Activated T-cell treated with anti-CD3 and anti-CD28 coated beads, Interleukin-2, amount 50 U/mL, for 24 hours (primary cell): Measurements from ENCODE around the gene SIGLEC15.
A peak's percentile ranks its signal among the peaks of the same experiment; 100 is the strongest.
"Not testable (repeated sequence)": the region's sequence is repeated elsewhere in the genome, so short reads cannot be mapped to it uniquely, and the experiment has no call there.

ENCODE experiments used
- DNase-seq: peaks from one replicate; pipeline ENCODE4 v3.0.0-alpha.2; 2020
- H3K27ac Mint-ChIP-seq: 2 replicates; pipeline ENCODE4 v1.8.0; 2020; ENCODE audit warnings: mild to moderate bottlenecking, mixed read lengths
- H3K27me3 Mint-ChIP-seq: 2 replicates; pipeline ENCODE4 v1.8.0; 2020; ENCODE audit warnings: mixed read lengths
- H3K36me3 Mint-ChIP-seq: 2 replicates; pipeline ENCODE4 v1.8.0; 2020; ENCODE audit warnings: low read depth, mixed read lengths
- H3K4me1 Mint-ChIP-seq: 2 replicates; pipeline ENCODE4 v1.8.0; 2020; ENCODE audit warnings: low read depth, mixed read lengths
- H3K4me3 Mint-ChIP-seq: 2 replicates; pipeline ENCODE4 v1.8.0; 2020; ENCODE audit warnings: mild to moderate bottlenecking, moderate library complexity, mixed read lengths
- H3K9me3 Mint-ChIP-seq: 2 replicates; pipeline ENCODE4 v1.8.0; 2020; ENCODE audit warnings: mixed read lengths

Gene SIGLEC15

GRCh38 chr18:45847119-45847518, 21.6 kb downstream of the SIGLEC15 start:
- DNase-seq: no peak
- Mint-ChIP-seq H3K4me1 (peaks cover 11% of the 10 kb centered on the region), H3K27ac (peak overlapping the region; percentile 61), H3K27me3 (no peaks in the 10 kb centered on the region), H3K36me3 (peaks cover 28% of the 10 kb centered on the region), H3K9me3 (no peaks in the 10 kb centered on the region), H3K4me3 (no peak overlapping the region)

GRCh38 chr18:45848643-45849042, 23.2 kb downstream of the SIGLEC15 start:
- H3K27ac Mint-ChIP-seq: peak overlapping the region; percentile 12
- peaks cover 11% of the 10 kb centered on the region for H3K4me1 Mint-ChIP-seq
- H3K4me3 Mint-ChIP-seq, DNase-seq, H3K27me3 Mint-ChIP-seq, H3K9me3 Mint-ChIP-seq: not testable (repeated sequence)
- H3K36me3 Mint-ChIP-seq: peaks cover 43% of the 10 kb centered on the region

DNA sequence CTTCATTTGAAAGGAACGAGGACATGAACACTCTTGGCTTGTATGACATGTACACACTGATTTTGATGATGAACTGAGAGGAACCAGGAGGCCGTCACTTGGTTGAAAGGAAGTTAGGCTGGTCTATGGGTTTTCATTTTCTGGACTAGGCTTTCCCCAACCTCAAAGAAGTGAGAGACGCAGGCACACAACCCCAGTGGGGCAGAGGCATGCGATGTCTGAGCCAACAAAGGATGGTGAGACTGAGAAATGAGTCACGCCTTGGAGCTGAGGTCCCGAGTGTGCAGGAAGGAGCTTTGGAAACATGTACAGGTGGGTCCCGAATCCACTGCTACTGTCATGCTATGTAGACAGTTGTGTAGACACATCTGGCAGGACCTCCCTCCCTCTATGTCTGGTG, 24.1 kb downstream of the SIGLEC15 start:
- DNase-seq: no peak
- H3K4me1 Mint-ChIP-seq: peaks cover 11% of the 10 kb centered on the region
- H3K27me3 Mint-ChIP-seq: no peaks in the 10 kb centered on the region
- H3K9me3 Mint-ChIP-seq: no peaks in the 10 kb centered on the region
- H3K4me3 Mint-ChIP-seq: no peak overlapping the region
- peak overlapping the region; percentile 56 for H3K27ac Mint-ChIP-seq
- peaks cover 50% of the 10 kb centered on the region for H3K36me3 Mint-ChIP-seq

DNA sequence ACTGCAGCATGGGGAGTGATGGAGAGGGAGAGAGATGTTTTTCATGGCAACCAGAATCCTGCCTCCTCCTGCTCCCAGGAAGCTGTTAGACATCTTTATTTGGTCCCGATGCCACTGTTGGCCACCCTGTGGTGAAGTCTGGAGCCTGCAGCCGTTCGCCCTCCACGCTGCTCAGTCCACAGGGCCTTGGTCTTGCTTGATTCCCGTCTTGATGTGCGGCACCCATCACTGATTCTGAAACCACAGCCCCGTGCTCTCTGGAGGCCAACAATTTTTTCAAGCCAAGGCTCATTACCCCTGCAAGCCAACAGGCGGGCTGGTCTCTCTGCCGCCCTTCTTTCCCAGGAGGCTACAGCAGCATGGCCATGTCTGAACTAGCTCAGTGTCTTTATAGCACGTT, 24.5 kb downstream of the SIGLEC15 start:
- no peaks in the 10 kb centered on the region for H3K27me3 Mint-ChIP-seq
- no peaks in the 10 kb centered on the region for H3K9me3 Mint-ChIP-seq
- H3K27ac Mint-ChIP-seq: no peak overlapping the region
- DNase-seq: no peak
- peaks cover 53% of the 10 kb centered on the region for H3K36me3 Mint-ChIP-seq
- no peak overlapping the region for H3K4me3 Mint-ChIP-seq
- peaks cover 7% of the 10 kb centered on the region for H3K4me1 Mint-ChIP-seq

DNA sequence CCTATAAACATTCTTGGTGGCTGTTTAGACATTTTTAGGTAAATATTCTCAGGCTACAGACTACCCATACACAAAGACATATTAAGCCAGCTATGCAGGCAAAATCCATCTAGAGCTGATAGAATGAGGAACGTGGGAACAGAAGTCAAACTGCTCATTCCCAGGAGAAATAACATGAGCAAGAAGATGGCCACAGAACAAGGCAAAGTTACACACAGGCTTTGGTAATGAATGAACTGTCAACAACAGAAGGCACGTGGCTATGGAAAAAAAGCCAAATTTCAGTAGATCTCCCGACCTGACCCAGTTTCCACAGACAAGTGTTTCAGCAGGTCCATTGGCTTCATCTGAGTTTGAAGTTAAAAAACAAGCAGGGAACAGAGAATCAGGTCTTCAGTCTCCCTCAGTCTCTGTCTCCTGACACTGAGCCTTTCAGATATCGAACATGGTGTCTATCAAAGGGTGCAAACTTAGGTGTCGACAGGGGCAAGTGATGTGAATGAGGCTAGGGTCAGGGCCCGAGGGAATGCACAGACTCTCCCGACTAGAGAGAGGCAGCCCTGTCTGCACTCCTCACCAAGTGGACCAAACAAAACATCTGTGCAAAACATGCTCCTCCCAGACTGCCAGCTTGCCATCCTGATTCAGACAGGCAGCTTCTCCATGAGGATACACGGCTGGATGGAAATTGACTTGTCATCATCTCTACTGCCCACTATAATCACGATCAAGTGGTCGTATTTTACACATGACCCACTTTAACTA, 25.9 kb downstream of the SIGLEC15 start:
- Mint-ChIP-seq H3K36me3 (peaks cover 67% of the 10 kb centered on the region), H3K27ac (no peak overlapping the region), H3K4me3 (no peak overlapping the region), H3K27me3 (no peaks in the 10 kb centered on the region), H3K9me3 (no peaks in the 10 kb centered on the region), H3K4me1 (peaks cover 7% of the 10 kb centered on the region)
- DNase-seq: no peak

- no peak overlapping the region for H3K27ac Mint-ChIP-seq
- no peaks in the 10 kb centered on the region for H3K4me1 Mint-ChIP-seq
- H3K4me3 Mint-ChIP-seq: no peak overlapping the region
- no peaks in the 10 kb centered on the region for H3K27me3 Mint-ChIP-seq
- H3K9me3 Mint-ChIP-seq: no peaks in the 10 kb centered on the region
- no peak for DNase-seq
- peaks cover 77% of the 10 kb centered on the region for H3K36me3 Mint-ChIP-seq
Measured at GRCh38 chr18:45852631-45853030, 27.2 kb downstream of the SIGLEC15 start.

DNA sequence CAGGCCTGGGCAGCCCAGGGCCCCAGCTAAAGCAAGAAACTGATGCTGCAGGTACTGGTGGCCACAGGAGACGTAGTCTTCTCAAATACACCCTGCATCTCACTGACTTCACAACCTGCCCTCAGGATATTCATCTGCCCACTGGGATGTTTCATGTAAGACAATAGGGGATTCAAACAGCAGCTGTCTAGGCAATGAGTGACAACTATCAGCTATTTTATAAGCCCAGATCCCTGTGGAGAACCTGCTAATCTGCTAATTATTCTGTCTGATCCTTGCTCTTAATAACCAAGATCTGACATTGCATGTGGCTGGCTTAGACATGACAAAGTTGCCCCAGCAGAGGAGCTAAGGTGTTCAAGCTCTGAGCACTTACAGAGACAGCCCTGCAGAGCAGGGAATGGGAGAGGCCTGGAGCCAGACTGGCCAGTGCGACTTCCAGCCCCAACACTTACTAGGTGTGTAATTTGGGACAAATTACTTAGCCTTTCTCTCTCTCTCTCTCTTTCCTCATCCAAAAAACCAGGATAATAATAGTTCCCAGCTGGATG, 28.6 kb downstream of the SIGLEC15 start:
- peak overlapping the region; percentile 16 for H3K27ac Mint-ChIP-seq
- no peaks in the 10 kb centered on the region for H3K9me3 Mint-ChIP-seq
- no peaks in the 10 kb centered on the region for H3K4me1 Mint-ChIP-seq
- H3K4me3 Mint-ChIP-seq: no peak overlapping the region
- peaks cover 89% of the 10 kb centered on the region for H3K36me3 Mint-ChIP-seq
- H3K27me3 Mint-ChIP-seq: no peaks in the 10 kb centered on the region
- DNase-seq: no peak

GRCh38 chr18:45856531-45856930, 31.1 kb downstream of the SIGLEC15 start:
- Mint-ChIP-seq H3K36me3 (peaks cover 93% of the 10 kb centered on the region), H3K27ac (no peak overlapping the region), H3K27me3 (no peaks in the 10 kb centered on the region), H3K4me3 (no peak overlapping the region), H3K9me3 (no peaks in the 10 kb centered on the region), H3K4me1 (no peaks in the 10 kb centered on the region)
- DNase-seq: no peak

- no peak overlapping the region for H3K4me3 Mint-ChIP-seq
- H3K27ac Mint-ChIP-seq: no peak overlapping the region
- no peaks in the 10 kb centered on the region for H3K27me3 Mint-ChIP-seq
- peaks cover 95% of the 10 kb centered on the region for H3K36me3 Mint-ChIP-seq
- H3K4me1 Mint-ChIP-seq: peaks cover 7% of the 10 kb centered on the region
- no peak for DNase-seq
- no peaks in the 10 kb centered on the region for H3K9me3 Mint-ChIP-seq
Measured at GRCh38 chr18:45859334-45859733, 33.9 kb downstream of the SIGLEC15 start.

DNA sequence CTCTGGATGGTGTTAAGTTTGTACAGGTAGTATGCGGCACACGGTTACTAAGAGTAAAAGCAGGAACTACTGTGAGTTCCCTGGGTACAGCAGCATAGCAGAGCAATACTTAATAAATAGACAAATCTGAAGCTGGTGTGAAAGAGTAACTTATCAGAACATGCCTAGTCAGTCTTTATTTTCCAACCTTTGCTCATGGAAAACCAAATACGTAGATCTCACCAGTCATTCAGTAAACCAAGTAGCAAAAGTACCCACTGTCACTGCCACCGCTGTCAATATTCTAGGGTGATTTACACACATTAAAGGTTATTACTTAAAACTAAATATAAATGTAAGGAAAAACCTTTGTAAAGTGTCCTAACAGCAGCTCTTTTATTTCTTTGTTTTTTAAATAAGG, 35.0 kb downstream of the SIGLEC15 start:
- DNase-seq: no peak
- Mint-ChIP-seq H3K27me3 (no peaks in the 10 kb centered on the region), H3K9me3 (no peaks in the 10 kb centered on the region), H3K27ac (no peak overlapping the region), H3K4me3 (no peak overlapping the region), H3K36me3 (peaks cover 97% of the 10 kb centered on the region), H3K4me1 (peaks cover 7% of the 10 kb centered on the region)

DNA sequence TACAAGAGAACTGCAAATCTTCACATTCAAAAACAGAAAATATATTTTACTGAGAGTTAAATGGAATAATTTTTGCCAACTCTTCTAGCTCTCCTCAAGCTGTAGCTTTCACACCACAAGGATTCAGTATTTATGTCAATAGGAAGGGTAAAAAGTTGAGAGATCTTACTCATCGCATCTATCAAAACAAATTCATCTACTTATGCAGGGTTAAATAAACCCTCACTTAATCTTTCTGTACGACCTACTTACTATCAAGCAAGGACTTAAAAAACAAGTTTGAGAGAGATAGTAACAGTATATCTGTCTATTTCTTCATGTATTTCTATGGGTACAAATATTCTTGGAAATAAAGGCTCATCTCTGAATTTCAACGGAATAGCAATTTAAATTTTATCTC, 35.5 kb downstream of the SIGLEC15 start:
- no peaks in the 10 kb centered on the region for H3K9me3 Mint-ChIP-seq
- peaks cover 97% of the 10 kb centered on the region for H3K36me3 Mint-ChIP-seq
- H3K4me1 Mint-ChIP-seq: peaks cover 7% of the 10 kb centered on the region
- H3K27ac Mint-ChIP-seq: no peak overlapping the region
- DNase-seq: no peak
- no peaks in the 10 kb centered on the region for H3K27me3 Mint-ChIP-seq
- no peak overlapping the region for H3K4me3 Mint-ChIP-seq

DNA sequence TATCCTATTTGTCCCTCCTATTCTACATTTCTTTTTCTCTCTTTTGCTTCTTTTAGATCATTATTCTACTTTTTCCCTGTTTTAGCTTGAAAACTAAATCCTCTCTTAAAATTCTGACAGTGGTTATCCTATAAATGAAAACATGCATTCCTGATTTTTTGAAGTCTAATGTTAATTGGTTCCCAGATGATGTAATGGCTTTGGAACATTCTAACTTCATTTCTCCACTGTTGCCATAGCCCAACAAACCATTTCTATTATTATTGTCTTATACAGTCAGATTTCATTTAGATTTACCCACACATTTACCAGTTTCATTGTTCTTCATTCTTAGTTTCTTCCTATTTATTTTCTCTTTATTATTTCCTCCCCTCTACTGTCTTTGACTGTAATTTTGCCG, 36.5 kb downstream of the SIGLEC15 start:
- no peak overlapping the region for H3K4me3 Mint-ChIP-seq

DNA sequence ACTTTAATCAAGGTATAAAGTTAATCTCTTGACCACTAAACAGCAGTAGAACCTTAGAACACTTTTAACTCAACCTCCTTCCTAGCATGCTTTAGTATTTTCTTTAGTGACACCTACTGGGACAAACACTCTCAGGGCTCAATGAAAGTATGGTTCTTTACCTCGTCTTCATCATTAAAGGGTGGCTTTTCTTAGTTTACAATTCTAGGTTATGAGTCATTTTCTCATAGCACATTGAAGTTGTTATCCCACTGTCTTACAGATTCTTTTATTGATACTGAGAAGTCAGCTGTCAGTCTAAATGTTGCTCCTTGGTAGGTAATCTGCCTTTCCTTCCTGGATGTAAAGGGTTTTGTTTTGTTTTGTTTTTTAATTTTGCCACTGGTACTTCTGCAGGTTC, 38.0 kb downstream of the SIGLEC15 start:
- no peaks in the 10 kb centered on the region for H3K9me3 Mint-ChIP-seq
- no peaks in the 10 kb centered on the region for H3K27me3 Mint-ChIP-seq
- no peak overlapping the region for H3K4me3 Mint-ChIP-seq
- peaks cover 97% of the 10 kb centered on the region for H3K36me3 Mint-ChIP-seq
- no peak for DNase-seq
- peaks cover 7% of the 10 kb centered on the region for H3K4me1 Mint-ChIP-seq
- H3K27ac Mint-ChIP-seq: peak overlapping the region; percentile 55

More for the DNA sequence above, 36.5 kb downstream of the SIGLEC15 start:
- Mint-ChIP-seq H3K27me3 (no peaks in the 10 kb centered on the region), H3K4me1 (peaks cover 7% of the 10 kb centered on the region), H3K27ac (no peak overlapping the region), H3K9me3 (no peaks in the 10 kb centered on the region), H3K36me3 (peaks cover 98% of the 10 kb centered on the region)
- no peak for DNase-seq

GRCh38 chr18:45864081-45864480, 38.6 kb downstream of the SIGLEC15 start:
- no peak overlapping the region for H3K4me3 Mint-ChIP-seq
- peaks cover 7% of the 10 kb centered on the region for H3K4me1 Mint-ChIP-seq
- H3K27ac Mint-ChIP-seq: no peak overlapping the region
- peaks cover 92% of the 10 kb centered on the region for H3K36me3 Mint-ChIP-seq
- no peaks in the 10 kb centered on the region for H3K27me3 Mint-ChIP-seq
- DNase-seq: no peak
- H3K9me3 Mint-ChIP-seq: no peaks in the 10 kb centered on the region

- Mint-ChIP-seq H3K4me3 (no peak overlapping the region), H3K9me3 (no peaks in the 10 kb centered on the region), H3K27me3 (no peaks in the 10 kb centered on the region), H3K36me3 (peaks cover 92% of the 10 kb centered on the region), H3K4me1 (peaks cover 11% of the 10 kb centered on the region), H3K27ac (no peak overlapping the region)
- no peak for DNase-seq
Measured at GRCh38 chr18:45865466-45865865, 40.0 kb downstream of the SIGLEC15 start.
